OCI-LY1 (cell line): Measurements from ENCODE around the gene TMPRSS3.

Experiments
- H2AFZ ChIP-seq: fragments of 200-600 bp; sonication (generic), shearing (Covaris generic); 2 replicates; pipeline ENCODE4 v1.6.0; 2014; ENCODE audit warnings: antibody characterized with exemption, mild to moderate bottlenecking, low read length
- H3F3A ChIP-seq: fragments of 200-600 bp; sonication (generic), shearing (Covaris generic); 2 replicates; pipeline ENCODE4 v1.6.0; 2014; ENCODE audit warnings: mild to moderate bottlenecking, antibody characterized with exemption, low read length, moderate library complexity; ENCODE audit not compliant: insufficient read depth
- H3K27ac ChIP-seq: fragments of 200-600 bp; sonication (generic); 2 replicates; pipeline ENCODE4 v1.5.1; 2014; ENCODE audit warnings: low read length, mixed run types, mild to moderate bottlenecking, low read depth; ENCODE audit not compliant: poor library complexity, severe bottlenecking
- H3K27me3 ChIP-seq: fragments of 200-600 bp; sonication (generic); 2 replicates; pipeline ENCODE4 v1.6.0; 2014; ENCODE audit warnings: antibody characterized with exemption, mild to moderate bottlenecking, low read length, moderate library complexity; ENCODE audit not compliant: insufficient read depth
- H3K36me3 ChIP-seq: fragments of 200-600 bp; sonication (generic); 2 replicates; pipeline ENCODE4 v1.6.1; 2014; ENCODE audit warnings: mild to moderate bottlenecking, antibody characterized with exemption, low read length, moderate library complexity, mixed read lengths; ENCODE audit not compliant: insufficient read depth
- H3K4me1 ChIP-seq: fragments of 200-600 bp; sonication (generic); 2 replicates; pipeline ENCODE4 v1.5.1; 2014; ENCODE audit warnings: mild to moderate bottlenecking, low read length, moderate library complexity; ENCODE audit not compliant: insufficient read depth, severe bottlenecking
- H3K4me2 ChIP-seq: fragments of 200-600 bp; sonication (generic), shearing (Covaris generic); 2 replicates; pipeline ENCODE4 v1.6.1; 2014; ENCODE audit warnings: low read length
- H3K4me3 ChIP-seq: fragments of 200-600 bp; sonication (generic); 2 replicates; pipeline ENCODE4 v1.5.1; 2014; ENCODE audit warnings: low read length, low read depth, mild to moderate bottlenecking, mixed read lengths; ENCODE audit not compliant: poor library complexity, severe bottlenecking
- H3K79me2 ChIP-seq: fragments of 200-600 bp; shearing (Covaris generic); 2 replicates; pipeline ENCODE4 v1.6.1; 2016; ENCODE audit warnings: mixed run types, low read length, mixed read lengths; ENCODE audit not compliant: insufficient read depth
- H3K9ac ChIP-seq: fragments of 200-600 bp; sonication (generic), shearing (Covaris generic); 2 replicates; pipeline ENCODE4 v1.6.1; 2014; ENCODE audit warnings: mild to moderate bottlenecking, low read length, mixed read lengths
- H3K9me2 ChIP-seq: fragments of 200-600 bp; sonication (generic), shearing (Covaris generic); 2 replicates; pipeline ENCODE4 v1.6.1; 2014; ENCODE audit warnings: low read depth, mild to moderate bottlenecking, low read length, mixed read lengths
- H3K9me3 ChIP-seq: fragments of 200-600 bp; shearing (Covaris generic); 2 replicates; pipeline ENCODE4 v1.6.1; 2014; ENCODE audit warnings: low read length, mixed read lengths
- H4K20me1 ChIP-seq: fragments of 200-600 bp; sonication (generic), shearing (Covaris generic); 2 replicates; pipeline ENCODE4 v1.6.0; 2016; ENCODE audit warnings: mild to moderate bottlenecking, low read length; ENCODE audit not compliant: insufficient read depth
- EZH2 ChIP-seq: fragments of 200-600 bp; sonication (generic), shearing (Covaris generic); IDR thresholded peaks from 2 replicates; pipeline ENCODE4 v1.8.0; 2017; ENCODE audit warnings: borderline replicate concordance, mixed run types, mild to moderate bottlenecking, antibody characterized with exemption, low read length, moderate library complexity, mixed read lengths
- TF ChIP-seq, protein P1 (sequence below): fragments of 200-600 bp; sonication (generic), shearing (Covaris generic); IDR thresholded peaks from 2 replicates; pipeline ENCODE4 v1.5.1; 2017; ENCODE audit warnings: mild to moderate bottlenecking, antibody characterized with exemption, low read length, moderate library complexity, mixed read lengths

Gene TMPRSS3

GRCh38 chr21:42403611-42404231 is 7.9 kb upstream of the TMPRSS3 start, which contains the start of gene UBASH3A:
Gene UBASH3A (plus strand): TSS chr21:42403902. CDS start chr21:42403946, 44 bp downstream.
- H3K4me1 ChIP-seq: no peaks in the 10 kb centered on the region
- H3K4me2 ChIP-seq: no peak within 1 kb of the TSS
- no peak within 1 kb of the TSS for H2AFZ ChIP-seq

DNA sequence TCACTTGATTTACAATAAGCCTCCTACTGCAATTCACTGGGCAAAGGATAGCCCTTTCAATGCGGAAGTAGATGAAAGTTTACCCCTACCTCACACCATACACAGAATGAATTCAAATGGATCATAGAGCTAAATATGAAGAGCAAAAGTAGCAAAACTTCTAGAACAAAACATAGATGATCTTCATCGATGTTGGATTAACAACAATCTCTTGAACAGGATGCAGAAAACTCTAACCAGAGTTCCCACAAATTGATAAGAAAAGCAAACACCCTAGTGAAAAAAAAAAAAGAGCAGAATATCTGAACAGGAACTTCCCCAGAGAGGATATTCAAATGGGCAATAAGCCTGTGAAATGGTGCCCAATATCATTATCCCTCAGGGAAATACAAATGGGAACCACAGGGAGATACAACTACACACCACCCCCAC is 6.0 kb upstream of the TMPRSS3 start:
- Histone ChIP-seq H3K9me2 (no peaks in the 10 kb centered on the region), H4K20me1 (no peaks in the 10 kb centered on the region), H3F3A (no peaks in the 10 kb centered on the region), H3K4me3 (no peak overlapping the region), H3K9ac (no peak overlapping the region), H3K27me3 (peaks cover 11% of the 10 kb centered on the region; the same call in 1 of the 2 replicates), H3K4me2 (no peak overlapping the region), H3K4me1 (no peaks in the 10 kb centered on the region), H3K79me2 (no peaks in the 10 kb centered on the region), H3K36me3 (no peaks in the 10 kb centered on the region), H3K27ac (no peak overlapping the region), H3K9me3 (peaks cover 8% of the 10 kb centered on the region; the same call in 1 of the 2 replicates), H2AFZ (no peak overlapping the region)
- no peak for TF ChIP-seq EZH2
- TF ChIP-seq, protein P1, sequence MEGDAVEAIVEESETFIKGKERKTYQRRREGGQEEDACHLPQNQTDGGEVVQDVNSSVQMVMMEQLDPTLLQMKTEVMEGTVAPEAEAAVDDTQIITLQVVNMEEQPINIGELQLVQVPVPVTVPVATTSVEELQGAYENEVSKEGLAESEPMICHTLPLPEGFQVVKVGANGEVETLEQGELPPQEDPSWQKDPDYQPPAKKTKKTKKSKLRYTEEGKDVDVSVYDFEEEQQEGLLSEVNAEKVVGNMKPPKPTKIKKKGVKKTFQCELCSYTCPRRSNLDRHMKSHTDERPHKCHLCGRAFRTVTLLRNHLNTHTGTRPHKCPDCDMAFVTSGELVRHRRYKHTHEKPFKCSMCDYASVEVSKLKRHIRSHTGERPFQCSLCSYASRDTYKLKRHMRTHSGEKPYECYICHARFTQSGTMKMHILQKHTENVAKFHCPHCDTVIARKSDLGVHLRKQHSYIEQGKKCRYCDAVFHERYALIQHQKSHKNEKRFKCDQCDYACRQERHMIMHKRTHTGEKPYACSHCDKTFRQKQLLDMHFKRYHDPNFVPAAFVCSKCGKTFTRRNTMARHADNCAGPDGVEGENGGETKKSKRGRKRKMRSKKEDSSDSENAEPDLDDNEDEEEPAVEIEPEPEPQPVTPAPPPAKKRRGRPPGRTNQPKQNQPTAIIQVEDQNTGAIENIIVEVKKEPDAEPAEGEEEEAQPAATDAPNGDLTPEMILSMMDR: no peak

More at GRCh38 chr21:42403611-42404231, 7.9 kb upstream of the TMPRSS3 start, which contains the start of gene UBASH3A:
- no peak within 1 kb of the TSS for H3K4me3 ChIP-seq
- H3K9me3 ChIP-seq: peaks cover 8% of the 10 kb centered on the region; the same call in 1 of the 2 replicates
- peaks cover 11% of the 10 kb centered on the region; the same call in 1 of the 2 replicates for H3K27me3 ChIP-seq
- no peaks in the 10 kb centered on the region for H3K36me3 ChIP-seq
- no peak within 1 kb of the TSS for H3K27ac ChIP-seq
- H3F3A ChIP-seq: no peaks in the 10 kb centered on the region
- no peaks in the 10 kb centered on the region for H4K20me1 ChIP-seq
- H3K9me2 ChIP-seq: no peaks in the 10 kb centered on the region
- H3K79me2 ChIP-seq: no peaks in the 10 kb centered on the region
- TF ChIP-seq, protein P1: no peak
- no peak for TF ChIP-seq EZH2
- H3K9ac ChIP-seq: no peak within 1 kb of the TSS

- peaks cover 8% of the 10 kb centered on the region; the same call in 1 of the 2 replicates for H3K9me3 ChIP-seq
- H3K36me3 ChIP-seq: no peaks in the 10 kb centered on the region
- no peaks in the 10 kb centered on the region for H3F3A ChIP-seq
- H3K4me1 ChIP-seq: no peaks in the 10 kb centered on the region
- peaks cover 11% of the 10 kb centered on the region; the same call in 1 of the 2 replicates for H3K27me3 ChIP-seq
- no peak for TF ChIP-seq EZH2
- TF ChIP-seq, protein P1: no peak
- no peak overlapping the region for H2AFZ ChIP-seq
- H4K20me1 ChIP-seq: no peaks in the 10 kb centered on the region
- no peaks in the 10 kb centered on the region for H3K9me2 ChIP-seq
- no peak overlapping the region for H3K4me3 ChIP-seq
- no peak overlapping the region for H3K4me2 ChIP-seq
- no peak overlapping the region for H3K27ac ChIP-seq
- no peaks in the 10 kb centered on the region for H3K79me2 ChIP-seq
- no peak overlapping the region for H3K9ac ChIP-seq
Measured at GRCh38 chr21:42401154-42401553, 5.3 kb upstream of the TMPRSS3 start.
